CD4-positive, alpha-beta memory T cell (primary cell): ENCODE measurements around the gene CCDC88C. TPM values are rescaled to one million over a fixed set of nuclear protein-coding genes. Genes with fewer than 3 reads are reported as not detected.
"Not testable (repeated sequence)": the region's sequence is repeated elsewhere in the genome, so short reads cannot be mapped to it uniquely, and the experiment has no call there.

Source experiments
- CTCF ChIA-PET: fragments of 350-600 bp; sonication (Branson Sonifier 250); formaldehyde crosslinking; loops from one replicate; lab custom pipeline; 2021; ENCODE audit warnings: inconsistent platforms; ENCODE audit not compliant: partially characterized antibody; lab: Charles Lee
- POLR2A ChIA-PET: fragments of 350-600 bp; sonication (Branson Sonifier 250); formaldehyde crosslinking; loops from one replicate; lab custom pipeline; 2021; ENCODE audit not compliant: partially characterized antibody; lab: Charles Lee
- DNase-seq, 5 donors: peaks; one replicate each; pipeline versions ENCODE4 v3.0.0 to v3.0.0-alpha.2; 2020 to 2022; ENCODE audit warnings: mixed read lengths in 1 of 5
- H3K27ac ChIP-seq: one replicate; pipeline ENCODE4 v1.7.0; 2013; ENCODE audit warnings: low read depth, low read length
- H3K27me3 ChIP-seq: 2 replicates; pipeline ENCODE4 v1.7.0; 2013; ENCODE audit warnings: mild to moderate bottlenecking, low read length, moderate library complexity; ENCODE audit not compliant: insufficient read depth
- H3K36me3 ChIP-seq: 2 replicates; pipeline ENCODE4 v1.7.0; 2013; ENCODE audit warnings: mild to moderate bottlenecking, low read length, moderate library complexity; ENCODE audit not compliant: insufficient read depth
- H3K4me1 ChIP-seq: 2 replicates; pipeline ENCODE4 v1.7.0; 2013; ENCODE audit warnings: mild to moderate bottlenecking, low read length, moderate library complexity; ENCODE audit not compliant: insufficient read depth
- H3K4me3 ChIP-seq, 2 donors: one replicate each; pipeline ENCODE4 v1.7.0; 2013; ENCODE audit warnings: low read length in 2 of 2, mild to moderate bottlenecking in 1 of 2
- H3K9me3 ChIP-seq, 2 donors: one replicate each; pipeline ENCODE4 v1.7.0; 2013; ENCODE audit warnings: low read length in 2 of 2, control low read depth in 1 of 2; ENCODE audit not compliant: control insufficient read depth in 1 of 2
- H3K27ac Mint-ChIP-seq, 7 donors: one replicate each; pipeline ENCODE4 v1.8.0; 2020 to 2021; ENCODE audit warnings: mixed read lengths in 7 of 7, mild to moderate bottlenecking in 6 of 7, inconsistent platforms in 3 of 7, moderate library complexity in 3 of 7
- H3K27me3 Mint-ChIP-seq, 2 donors: one replicate each; pipeline ENCODE4 v1.8.0; 2020 to 2021; ENCODE audit warnings: mixed read lengths in 2 of 2
- H3K36me3 Mint-ChIP-seq, 2 donors: one replicate each; pipeline ENCODE4 v1.8.0; 2020 to 2021; ENCODE audit warnings: mixed read lengths in 2 of 2, inconsistent platforms in 1 of 2, mild to moderate bottlenecking in 1 of 2
- H3K4me1 Mint-ChIP-seq, 4 donors: one replicate each; pipeline ENCODE4 v1.8.0; 2020 to 2021; ENCODE audit warnings: mixed read lengths in 4 of 4, mild to moderate bottlenecking in 1 of 4
- H3K4me3 Mint-ChIP-seq, 8 donors: one replicate each; pipeline ENCODE4 v1.8.0; 2020 to 2021; ENCODE audit warnings: mixed read lengths in 8 of 8, mild to moderate bottlenecking in 7 of 8, moderate library complexity in 6 of 8, inconsistent platforms in 3 of 8
- H3K9me3 Mint-ChIP-seq, 8 donors: one replicate each; pipeline ENCODE4 v1.8.0; 2020 to 2021; ENCODE audit warnings: mixed read lengths in 8 of 8, mild to moderate bottlenecking in 5 of 8, inconsistent platforms in 3 of 8, moderate library complexity in 1 of 8
- intact Hi-C: fragments of 100-400 bp; cut with micrococcal nuclease; formaldehyde crosslinking; loops from one replicate; pipeline ENCODE4 v1.15.1; 2023
- polyA plus RNA-seq, 2 donors: library from polyadenylated mRNA; unstranded; fragments of 300-500 nt; fragmentation: Illumina TruSeq; gene quantifications; one replicate each; pipeline ENCODE4 v1.2.3, GENCODE V29; 2021
- total RNA-seq, 2 experiments: library from RNA; stranded (reverse); gene quantifications; one replicate each; pipeline ENCODE4 v1.2.3, GENCODE V29; 2021

The CCDC88C gene
- total and polyA plus RNA-seq, 4 experiments from 2014 or later: 17.1 to 293 (median 161) TPM

DNA sequence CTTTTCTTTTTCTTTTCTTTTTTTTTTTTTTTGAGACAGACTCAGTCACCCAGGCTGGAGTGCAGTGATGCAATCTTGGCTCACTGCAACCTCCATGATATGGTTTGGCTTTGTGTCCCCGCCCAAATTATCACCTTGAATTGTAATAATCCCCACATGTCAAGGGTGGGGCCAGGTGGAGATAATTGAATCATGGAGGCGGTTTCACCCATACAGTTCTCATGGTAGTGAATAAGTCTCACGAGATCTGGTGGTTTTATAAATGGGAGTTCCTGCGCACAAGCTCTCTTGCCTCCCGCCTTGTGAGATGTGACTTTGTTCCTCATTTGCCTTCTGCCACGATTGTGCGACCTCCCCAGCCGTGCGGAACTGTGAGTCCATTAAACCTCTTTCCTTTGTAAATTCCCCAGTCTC lies 7.9 kb upstream of the CCDC88C start:
- H3K27me3 ChIP-seq, POLR2A ChIA-PET, H3K4me3 ChIP-seq, intact Hi-C loops, H3K36me3 Mint-ChIP-seq, H3K4me3 Mint-ChIP-seq, H3K9me3 Mint-ChIP-seq, H3K27ac ChIP-seq, H3K36me3 ChIP-seq, H3K9me3 ChIP-seq, H3K4me1 ChIP-seq, DNase-seq, H3K27me3 Mint-ChIP-seq: not testable (repeated sequence)
- peak overlapping the region in 2 of 7 donors; percentile 1 to 44 for H3K27ac Mint-ChIP-seq
- H3K4me1 Mint-ChIP-seq: peaks cover 15 to 22% (median 21%) of the 10 kb centered on the region in 4 donors
- CTCF ChIA-PET: interaction anchor here (1.0 to 20.7 kb wide), 5 partner anchors 10 to 248 kb away, joined by 3 to 522 read pairs (median 11); no protein-coding TSS in a partner anchor

DNA sequence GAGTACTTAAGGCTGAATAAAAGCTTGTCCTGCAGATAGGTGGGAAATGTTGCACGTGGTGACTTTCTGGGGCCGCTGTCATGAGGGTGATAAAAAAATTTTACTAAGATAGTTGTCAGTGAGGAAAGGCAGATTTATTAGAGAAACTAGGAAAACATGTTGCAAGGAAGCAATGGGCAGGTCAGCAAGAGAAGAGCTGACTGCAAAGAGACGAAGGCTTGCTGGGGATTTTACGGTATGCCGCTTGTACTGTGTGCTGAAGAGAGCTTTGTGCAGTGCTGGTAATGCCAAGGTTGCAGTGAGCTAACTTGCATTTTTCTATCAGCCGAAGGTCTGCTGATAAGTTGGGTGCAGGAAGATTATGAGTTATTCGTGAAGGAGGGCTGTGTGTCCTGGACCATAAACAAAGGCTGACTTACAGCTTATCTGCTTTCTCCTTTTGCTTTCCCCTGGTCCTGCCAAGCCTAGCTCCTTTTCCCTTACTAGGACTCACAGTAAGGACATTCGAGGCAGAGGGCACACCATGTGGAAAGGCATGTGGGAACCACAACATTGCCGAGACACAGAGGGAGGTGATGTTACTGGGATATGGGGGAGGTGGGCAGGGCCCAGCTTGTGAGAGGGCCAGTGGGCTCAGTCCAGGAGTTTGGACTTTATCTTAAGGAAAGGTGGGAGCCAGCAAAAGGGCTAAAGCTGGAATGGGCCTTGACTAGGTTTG lies 7.4 kb upstream of the CCDC88C start:
- Mint-ChIP-seq H3K36me3 (no peaks in the 10 kb centered on the region), H3K27ac (peak overlapping the region in 1 of 7 donors; percentile 18), H3K4me1 (peaks cover 15 to 22% (median 21%) of the 10 kb centered on the region in 4 donors), H3K4me3 (no peak overlapping the region), H3K9me3 (no peaks in the 10 kb centered on the region), H3K27me3 (no peaks in the 10 kb centered on the region)
- Histone ChIP-seq H3K27ac (no peak overlapping the region), H3K4me1 (peaks cover 8% of the 10 kb centered on the region), H3K27me3 (no peaks in the 10 kb centered on the region), H3K9me3 (no peaks in the 10 kb centered on the region), H3K36me3 (no peaks in the 10 kb centered on the region), H3K4me3 (no peak overlapping the region)
- POLR2A ChIA-PET: interaction anchor here (0.6 to 1.0 kb wide), 2 partner anchors 101 to 438 kb away, joined by 3 to 4 read pairs; no protein-coding TSS in a partner anchor
- no peak for DNase-seq
- intact Hi-C loops: no loop called here
- CTCF ChIA-PET: interaction anchor here (0.7 to 20.7 kb wide), 8 partner anchors 9 to 250 kb away, joined by 3 to 522 read pairs (median 4); no protein-coding TSS in a partner anchor

- Histone ChIP-seq H3K9me3 (no peaks in the 10 kb centered on the region), H3K27ac (no peak overlapping the region), H3K27me3 (no peaks in the 10 kb centered on the region), H3K4me3 (no peak overlapping the region), H3K4me1 (peaks cover 16% of the 10 kb centered on the region), H3K36me3 (no peaks in the 10 kb centered on the region)
- intact Hi-C loops: no loop called here
- H3K4me1 Mint-ChIP-seq: peaks cover 10 to 34% (median 21%) of the 10 kb centered on the region in 4 donors
- H3K27ac Mint-ChIP-seq: peak overlapping the region in 3 of 7 donors; percentile 5 to 82 (median 27)
- peaks cover 0 to 1% of the 10 kb centered on the region in 2 donors for H3K27me3 Mint-ChIP-seq
- no peak for DNase-seq
- ChIA-PET CTCF (interaction anchor here (1.0 to 20.7 kb wide), 12 partner anchors 14 to 246 kb away, joined by 3 to 522 read pairs (median 4); no protein-coding TSS in a partner anchor), POLR2A (interaction anchor here (0.9 to 12.6 kb wide), 9 partner anchors 10 to 111 kb away, joined by 3 to 520 read pairs (median 4); partner anchors contain the start of gene PPP4R3A)
- H3K4me3 Mint-ChIP-seq: peak overlapping the region in 1 of 8 donors; percentile 32
- peaks cover 6 to 19% of the 10 kb centered on the region in 2 donors for H3K36me3 Mint-ChIP-seq
- H3K9me3 Mint-ChIP-seq: no peaks in the 10 kb centered on the region
Observed at GRCh38 chr14:91420686-91421085, 3.1 kb upstream of the CCDC88C start.

GRCh38 chr14:91419451-91419850 lies 1.8 kb upstream of the CCDC88C start:
- ChIA-PET POLR2A (interaction anchor here (1.7 to 12.6 kb wide), 6 partner anchors 11 to 110 kb away, joined by 7 to 520 read pairs (median 164); no protein-coding TSS in a partner anchor), CTCF (interaction anchor here (0.9 to 20.7 kb wide), 13 partner anchors 19 to 176 kb away, joined by 3 to 522 read pairs (median 6); partner anchors contain the start of gene GPR68)
- H3K27me3 ChIP-seq: no peaks in the 10 kb centered on the region
- Mint-ChIP-seq H3K9me3 (no peaks in the 10 kb centered on the region), H3K36me3 (peaks cover 14 to 28% of the 10 kb centered on the region in 2 donors), H3K27me3 (peaks cover 0 to 1% of the 10 kb centered on the region in 2 donors), H3K4me3 (peak overlapping the region in 6 of 8 donors; percentile 82 to 95 (median 86)), H3K27ac (peak overlapping the region; percentile 90 to 100 (median 95)), H3K4me1 (peaks cover 15 to 47% (median 24%) of the 10 kb centered on the region in 4 donors)
- H3K36me3 ChIP-seq: no peaks in the 10 kb centered on the region
- no peak overlapping the region for H3K4me3 ChIP-seq
- H3K4me1 ChIP-seq: peaks cover 23% of the 10 kb centered on the region
- intact Hi-C loops: loop anchor here (1.0 to 5.0 kb wide), 4 partner anchors 108 to 1022 kb away; partner anchors contain the start of gene CALM1
- H3K27ac ChIP-seq: peak overlapping the region; percentile 67
- H3K9me3 ChIP-seq: no peaks in the 10 kb centered on the region
- no peak for DNase-seq

- Histone ChIP-seq H3K4me3 (peak overlapping the region in 1 of 2 donors; percentile 46), H3K27ac (peak overlapping the region; percentile 67), H3K4me1 (peaks cover 27% of the 10 kb centered on the region), H3K9me3 (no peaks in the 10 kb centered on the region), H3K27me3 (no peaks in the 10 kb centered on the region), H3K36me3 (no peaks in the 10 kb centered on the region)
- Mint-ChIP-seq H3K36me3 (peaks cover 19 to 32% of the 10 kb centered on the region in 2 donors), H3K9me3 (no peaks in the 10 kb centered on the region), H3K27me3 (peaks cover 0 to 1% of the 10 kb centered on the region in 2 donors), H3K4me3 (peak overlapping the region; percentile 76 to 95 (median 84)), H3K27ac (peak overlapping the region; percentile 90 to 100 (median 95)), H3K4me1 (peaks cover 19 to 51% (median 28%) of the 10 kb centered on the region in 4 donors)
- intact Hi-C loops: loop anchor here (1.0 to 5.0 kb wide), 4 partner anchors 108 to 1022 kb away; partner anchors contain the start of gene CALM1
- CTCF ChIA-PET: interaction anchor here (0.9 to 20.7 kb wide), 16 partner anchors 8 to 175 kb away, joined by 3 to 522 read pairs (median 6); partner anchors contain the start of gene GPR68
- DNase-seq: peak; percentile 81 to 87 (median 83)
- POLR2A ChIA-PET: interaction anchor here (1.1 to 12.6 kb wide), 10 partner anchors 10 to 356 kb away, joined by 3 to 520 read pairs (median 64); partner anchors contain the start of gene GPR68
Observed at GRCh38 chr14:91419044-91419397, 1.4 kb upstream of the CCDC88C start.

DNA sequence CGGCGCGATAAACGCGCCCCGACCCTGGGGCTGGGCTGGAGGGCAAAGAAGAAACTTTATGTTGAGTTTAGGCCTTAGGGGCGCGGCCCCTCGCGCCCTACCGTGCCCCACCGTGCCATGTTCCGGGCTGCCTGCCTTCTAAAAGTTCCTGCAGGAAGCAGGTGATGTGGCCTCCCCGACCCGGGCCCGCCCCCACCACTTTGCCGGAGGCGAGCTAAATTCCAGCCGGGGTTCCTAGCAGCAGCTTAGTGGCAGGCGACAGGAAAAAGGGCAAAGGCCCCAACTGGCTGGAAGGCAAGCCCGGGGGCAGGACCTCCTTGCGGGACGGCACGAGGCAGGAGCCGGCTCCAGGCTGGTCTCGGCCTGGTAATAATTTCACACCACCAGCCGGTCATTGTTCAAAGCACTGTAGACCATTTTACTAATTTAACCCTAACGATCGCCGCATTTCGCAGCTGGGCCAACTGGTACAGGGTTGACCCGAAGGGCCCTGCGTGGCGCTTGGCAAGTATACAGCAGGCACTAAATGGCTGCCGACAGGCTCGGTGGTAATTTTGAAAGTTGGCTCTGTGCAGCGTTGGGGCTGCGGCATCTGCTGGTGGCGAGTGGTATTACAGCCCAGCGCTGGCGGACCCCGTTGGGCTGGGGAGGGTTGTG lies 895 bp upstream of the CCDC88C start:
- POLR2A ChIA-PET: interaction anchor here (0.6 to 12.6 kb wide), 15 partner anchors 10 to 355 kb away, joined by 3 to 520 read pairs (median 11); partner anchors contain the start of genes GPR68 and PPP4R3A
- H3K4me3 ChIP-seq: peak overlapping the region; percentile 46 to 52
- no peaks in the 10 kb centered on the region for H3K27me3 ChIP-seq
- no peaks in the 10 kb centered on the region for H3K36me3 ChIP-seq
- H3K9me3 ChIP-seq: no peaks in the 10 kb centered on the region
- H3K4me1 ChIP-seq: peaks cover 32% of the 10 kb centered on the region
- intact Hi-C loops: loop anchor here (1.0 to 5.0 kb wide), 5 partner anchors 95 to 1021 kb away; partner anchors contain the start of gene CALM1
- peaks cover 0 to 1% of the 10 kb centered on the region in 2 donors for H3K27me3 Mint-ChIP-seq
- H3K4me3 Mint-ChIP-seq: peak overlapping the region; percentile 76 to 95 (median 84)
- peak; percentile 82 to 86 (median 84) for DNase-seq
- H3K36me3 Mint-ChIP-seq: peaks cover 23 to 35% of the 10 kb centered on the region in 2 donors
- H3K4me1 Mint-ChIP-seq: peaks cover 23 to 56% (median 33%) of the 10 kb centered on the region in 4 donors
- H3K9me3 Mint-ChIP-seq: no peaks in the 10 kb centered on the region
- CTCF ChIA-PET: interaction anchor here (0.9 to 20.7 kb wide), 15 partner anchors 9 to 175 kb away, joined by 3 to 522 read pairs (median 7); partner anchors contain the start of gene GPR68
- H3K27ac ChIP-seq: peak overlapping the region; percentile 67
- peak overlapping the region; percentile 90 to 100 (median 95) for H3K27ac Mint-ChIP-seq
